Measurements from ENCODE around the gene DCBLD2. TPM values are rescaled to one million over a fixed set of nuclear protein-coding genes. Genes with fewer than 3 reads are reported as not detected.

Gene DCBLD2
- total RNA-seq, 1 experiment from 2014 or later, result 265 TPM

- ATAC-seq, result no peak
- H3K27me3 ChIP-seq (ENCODE audit: low read length), result no peaks in the 10 kb centered on the region
- no peak overlapping the region for H3K4me2 ChIP-seq (ENCODE audit: low read length)
- peaks cover 10% of the 10 kb centered on the region; the same call in 1 of the 2 replicates for H3K36me3 ChIP-seq (ENCODE audit: low read depth, low read length)
- H3K4me3 ChIP-seq (ENCODE audit: low read length), result no peak overlapping the region
- no peak overlapping the region for H3K9ac ChIP-seq (ENCODE audit: low read length)
- BruUV-seq (replicated peaks), result no TSS peak
- DNase-seq, result no peak
- no peaks in the 10 kb centered on the region for H3K9me2 ChIP-seq (replicated peaks; ENCODE audit: low read length)
- H3K27ac ChIP-seq (ENCODE audit: low read length), result no peak overlapping the region
- TF ChIP-seq EZH2phosphoT487 (IDR thresholded peaks at IDR 0.05; ENCODE audit: borderline replicate concordance, low read length), result no peak
- TF ChIP-seq CTCF (conservative IDR thresholded peaks at IDR 0.05; ENCODE audit: low read depth, low read length), result no peak
- no peak for TF ChIP-seq EZH2 (IDR thresholded peaks at IDR 0.05; ENCODE audit: low read length, unreplicated experiment)
- ChIA-PET CTCF (no interaction called here), POLR2A (ENCODE audit: unreplicated experiment) (no interaction called here)
- H4K20me1 ChIP-seq (ENCODE audit: low read length), result no peaks in the 10 kb centered on the region
- H3K79me2 ChIP-seq (ENCODE audit: low read length), result no peaks in the 10 kb centered on the region
- intact Hi-C loops (cut with micrococcal nuclease), result no loop called here
- no peaks in the 10 kb centered on the region for H3K9me3 ChIP-seq (ENCODE audit: low read length)
- H2AFZ ChIP-seq (ENCODE audit: low read length), result no peak overlapping the region
- H3F3A ChIP-seq (ENCODE audit: low read length, unreplicated experiment), result no peaks in the 10 kb centered on the region
- peaks cover 4% of the 10 kb centered on the region; the same call in 1 of the 2 replicates for H3K4me1 ChIP-seq (ENCODE audit: insufficient read depth, low read length)
These were observed 123.1 kb downstream of the DCBLD2 start for GRCh38 chr3:98778383-98778782.

GRCh38 chr3:98777801-98778220 lies 123.7 kb downstream of the DCBLD2 start:
- TF ChIP-seq EZH2 (IDR thresholded peaks at IDR 0.05; ENCODE audit: low read length, unreplicated experiment), result no peak
- TF ChIP-seq CTCF (conservative IDR thresholded peaks at IDR 0.05; ENCODE audit: low read depth, low read length), result peak; percentile 38; the same call in 1 of the 2 replicates
- TF ChIP-seq EZH2phosphoT487 (IDR thresholded peaks at IDR 0.05; ENCODE audit: borderline replicate concordance, low read length), result no peak
- Histone ChIP-seq H3K79me2 (ENCODE audit: low read length) (no peaks in the 10 kb centered on the region), H3K4me3 (ENCODE audit: low read length) (no peak overlapping the region), H3K36me3 (ENCODE audit: low read depth, low read length) (peaks cover 10% of the 10 kb centered on the region; the same call in 1 of the 2 replicates), H4K20me1 (ENCODE audit: low read length) (no peaks in the 10 kb centered on the region), H3K9ac (ENCODE audit: low read length) (no peak overlapping the region), H3K27ac (ENCODE audit: low read length) (no peak overlapping the region), H3F3A (ENCODE audit: low read length, unreplicated experiment) (no peaks in the 10 kb centered on the region), H3K27me3 (ENCODE audit: low read length) (no peaks in the 10 kb centered on the region), H3K9me2 (replicated peaks; ENCODE audit: low read length) (no peaks in the 10 kb centered on the region), H3K4me2 (ENCODE audit: low read length) (no peak overlapping the region), H3K9me3 (ENCODE audit: low read length) (no peaks in the 10 kb centered on the region), H3K4me1 (ENCODE audit: insufficient read depth, low read length) (peaks cover 4% of the 10 kb centered on the region; the same call in 1 of the 2 replicates), H2AFZ (ENCODE audit: low read length) (no peak overlapping the region)
- POLR2A ChIA-PET (ENCODE audit: unreplicated experiment), result interaction anchor here (0.6 kb wide), 1 partner anchor 31 kb away, joined by 4 read pairs; no protein-coding TSS in a partner anchor
- CTCF ChIA-PET, result no interaction called here
- BruUV-seq (replicated peaks), result no TSS peak
- peak; percentile 70 for ATAC-seq
- peak; percentile 40 for DNase-seq
- intact Hi-C loops (cut with micrococcal nuclease), result no loop called here

GRCh38 chr3:98777286-98777685 lies 124.2 kb downstream of the DCBLD2 start:
- intact Hi-C loops (cut with micrococcal nuclease), result no loop called here
- POLR2A ChIA-PET (ENCODE audit: unreplicated experiment), result interaction anchor here (0.6 kb wide), 1 partner anchor 30 kb away, joined by 4 read pairs; no protein-coding TSS in a partner anchor

More at GRCh38 chr3:98777286-98777685, 124.2 kb downstream of the DCBLD2 start:
- H3K27ac ChIP-seq (ENCODE audit: low read length), result no peak overlapping the region
- DNase-seq, result no peak
- H3K4me1 ChIP-seq (ENCODE audit: insufficient read depth, low read length), result 0 out of 2 replicates have a peak, but pooled peaks cover 4% of the 10 kb centered on the region
- no peaks in the 10 kb centered on the region for H3F3A ChIP-seq (ENCODE audit: low read length, unreplicated experiment)
- no peaks in the 10 kb centered on the region for H3K9me2 ChIP-seq (replicated peaks; ENCODE audit: low read length)
- peaks cover 10% of the 10 kb centered on the region; the same call in 1 of the 2 replicates for H3K36me3 ChIP-seq (ENCODE audit: low read depth, low read length)
- no peaks in the 10 kb centered on the region for H3K9me3 ChIP-seq (ENCODE audit: low read length)
- no peak overlapping the region for H3K9ac ChIP-seq (ENCODE audit: low read length)
- no peak overlapping the region for H3K4me3 ChIP-seq (ENCODE audit: low read length)
- BruUV-seq (replicated peaks), result no TSS peak
- H4K20me1 ChIP-seq (ENCODE audit: low read length), result no peaks in the 10 kb centered on the region
- no peak overlapping the region for H3K4me2 ChIP-seq (ENCODE audit: low read length)
- no peaks in the 10 kb centered on the region for H3K79me2 ChIP-seq (ENCODE audit: low read length)
- H3K27me3 ChIP-seq (ENCODE audit: low read length), result no peaks in the 10 kb centered on the region
- TF ChIP-seq EZH2 (IDR thresholded peaks at IDR 0.05; ENCODE audit: low read length, unreplicated experiment), result no peak
- no peak for TF ChIP-seq CTCF (conservative IDR thresholded peaks at IDR 0.05; ENCODE audit: low read depth, low read length)
- no peak for TF ChIP-seq EZH2phosphoT487 (IDR thresholded peaks at IDR 0.05; ENCODE audit: borderline replicate concordance, low read length)
- no peak overlapping the region for H2AFZ ChIP-seq (ENCODE audit: low read length)
- ATAC-seq, result no peak
- CTCF ChIA-PET, result no interaction called here
